Ascending aorta (tissue), 2 donors: ENCODE results near the gene USP24. TPM values are rescaled to one million over a fixed set of nuclear protein-coding genes. Genes with fewer than 3 reads are reported as not detected.
"Not testable (repeated sequence)": the region's sequence is repeated elsewhere in the genome, so short reads cannot be mapped to it uniquely, and the experiment has no call there.

Experiments used
- DNase-seq, 2 donors: peaks; one replicate each; pipeline ENCODE4 v3.0.0-alpha.2; 2019; ENCODE audit warnings: low spot score in 2 of 2
- H3K27ac ChIP-seq, 2 donors: fragments of 200-600 bp; sonication (generic); one replicate each; pipeline ENCODE4 v1.5.1; 2016 to 2017; ENCODE audit warnings: mild to moderate bottlenecking in 1 of 2
- H3K27me3 ChIP-seq: fragments of 200-600 bp; sonication (generic); one replicate; pipeline ENCODE4 v1.5.1; 2017
- H3K36me3 ChIP-seq, 2 donors: fragments of 200-600 bp; sonication (generic); one replicate each; pipeline ENCODE4 v1.5.1; 2016
- H3K4me1 ChIP-seq, 2 donors: fragments of 200-600 bp; sonication (generic); one replicate each; pipeline ENCODE4 v1.5.1; 2016 to 2017; ENCODE audit warnings: mild to moderate bottlenecking in 1 of 2
- H3K4me3 ChIP-seq, 2 donors: fragments of 200-600 bp; sonication (generic); one replicate each; pipeline ENCODE4 v1.5.1; 2016 to 2017; ENCODE audit warnings: mild to moderate bottlenecking in 1 of 2
- H3K9me3 ChIP-seq, 2 donors: fragments of 200-600 bp; sonication (generic); one replicate each; pipeline ENCODE4 v1.5.1; 2016
- CTCF ChIP-seq, 3 experiments: fragments of 200-600 bp in 2 of 3; fragments of 450-650 bp in 1 of 3; sonication (generic) in 2 of 3; IDR thresholded peaks; one replicate each; pipeline ENCODE4 v1.5.1; 2016 to 2019; ENCODE audit warnings: antibody characterized with exemption in 3 of 3, mild to moderate bottlenecking in 1 of 3, moderate library complexity in 1 of 3
- intact Hi-C: fragments of 100-400 bp; cut with DNase I; formaldehyde crosslinking; loops from one replicate; pipeline ENCODE4 v1.15.1; 2023
- total RNA-seq: library from RNA; depleted of rRNA; stranded (reverse); fragments of >200 nt; gene quantifications from one replicate; pipeline ENCODE4 v1.1.0, GENCODE V29; 2016

USP24 gene
- total RNA-seq, 1 donor from 2014 or later = 11.2 TPM

GRCh38 chr1:55033265-55033614 lies 181.9 kb downstream of the USP24 start:
- Histone ChIP-seq H3K27me3 (no peaks in the 10 kb centered on the region), H3K4me3 (no peak overlapping the region), H3K27ac (no peak overlapping the region), H3K4me1 (no peaks in the 10 kb centered on the region), H3K9me3 (no peaks in the 10 kb centered on the region), H3K36me3 (no peaks in the 10 kb centered on the region)
- intact Hi-C loops = no loop called here
- TF ChIP-seq CTCF (IDR thresholded peaks at IDR 0.05) = no peak
- no peak for DNase-seq

GRCh38 chr1:55031098-55031497 lies 184.1 kb downstream of the USP24 start:
- intact Hi-C loops = not testable (repeated sequence)

GRCh38 chr1:55026682-55027081 lies 188.5 kb downstream of the USP24 start:
- intact Hi-C loops, H3K4me3 ChIP-seq, DNase-seq, H3K4me1 ChIP-seq, H3K27ac ChIP-seq, H3K36me3 ChIP-seq, H3K9me3 ChIP-seq, H3K27me3 ChIP-seq: not testable (repeated sequence)

More at GRCh38 chr1:55031098-55031497, 184.1 kb downstream of the USP24 start:
- H3K27me3 ChIP-seq, H3K36me3 ChIP-seq, DNase-seq, H3K9me3 ChIP-seq, H3K27ac ChIP-seq, H3K4me3 ChIP-seq, H3K4me1 ChIP-seq: not testable (repeated sequence)

GRCh38 chr1:55024163-55024562 lies 191.0 kb downstream of the USP24 start:
- H3K4me1 ChIP-seq, intact Hi-C loops, H3K27me3 ChIP-seq, H3K36me3 ChIP-seq, H3K4me3 ChIP-seq, H3K27ac ChIP-seq, H3K9me3 ChIP-seq, DNase-seq: not testable (repeated sequence)

GRCh38 chr1:55021942-55022546 lies 193.1 kb downstream of the USP24 start:
- no peaks in the 10 kb centered on the region for H3K36me3 ChIP-seq
- H3K27ac ChIP-seq = no peak overlapping the region
- no peaks in the 10 kb centered on the region for H3K27me3 ChIP-seq
- H3K9me3 ChIP-seq = no peaks in the 10 kb centered on the region
- intact Hi-C loops = loop anchor here (1.0 kb wide), 1 partner anchor 77 kb away; no protein-coding TSS in a partner anchor
- TF ChIP-seq CTCF (IDR thresholded peaks at IDR 0.05) = peak; percentile 80 to 87 (median 83)
- H3K4me3 ChIP-seq = no peak overlapping the region
- peak in 1 of 2 donors; percentile 88 for DNase-seq
- H3K4me1 ChIP-seq = no peaks in the 10 kb centered on the region

GRCh38 chr1:55018395-55018794 lies 196.8 kb downstream of the USP24 start:
- H3K9me3 ChIP-seq = no peaks in the 10 kb centered on the region
- intact Hi-C loops = no loop called here
- DNase-seq = no peak

More at GRCh38 chr1:55018395-55018794, 196.8 kb downstream of the USP24 start:
- no peak for TF ChIP-seq CTCF (IDR thresholded peaks at IDR 0.05)
- no peaks in the 10 kb centered on the region for H3K36me3 ChIP-seq
- no peak overlapping the region for H3K27ac ChIP-seq
- H3K27me3 ChIP-seq = no peaks in the 10 kb centered on the region
- no peak overlapping the region for H3K4me3 ChIP-seq
- H3K4me1 ChIP-seq = no peaks in the 10 kb centered on the region

Other genes with a start within 250 kb of the USP24 start
- not detected for gene TMEM61, start 234.7 kb downstream of the USP24 start, total RNA-seq
- gene BSND, start 216.4 kb downstream of the USP24 start, total RNA-seq = not detected
- gene PCSK9, start 175.8 kb downstream of the USP24 start, total RNA-seq = not detected